K562 (cell line): ENCODE measurements around the gene RSPH6A. TPM values are rescaled to one million over a fixed set of nuclear protein-coding genes. Genes with fewer than 3 reads are reported as not detected.

ENCODE experiments used
- ARID1B ChIP-seq: fragments of 450-650 bp; IDR thresholded peaks from 2 replicates; pipeline ENCODE4 v1.6.1; 2016; ENCODE audit warnings: antibody characterized with exemption, mild to moderate bottlenecking, inconsistent platforms
- CXXC5 ChIP-seq: fragments of 250-450 bp; sonication (Bioruptor Pico); IDR thresholded peaks from 2 replicates; pipeline ENCODE4 v1.8.0; 2022; ENCODE audit warnings: inconsistent platforms, mild to moderate bottlenecking, moderate library complexity
- EHMT2 ChIP-seq: fragments of 450-650 bp; IDR thresholded peaks from 2 replicates; pipeline ENCODE4 v1.6.1; 2018; ENCODE audit warnings: antibody characterized with exemption
- FOXJ3 ChIP-seq: sonication (generic); formaldehyde crosslinking; IDR thresholded peaks from 2 replicates; pipeline ENCODE4 v1.4.0; 2020; ENCODE audit warnings: mild to moderate bottlenecking, missing genetic modification reagents
- FUS ChIP-seq: fragments of 200-400 bp; formaldehyde crosslinking; optimal IDR thresholded peaks from 2 replicates; pipeline ENCODE3; 2017; ENCODE audit warnings: low read depth, low read length
- HDGF ChIP-seq: fragments of 450-650 bp; IDR thresholded peaks from 2 replicates; pipeline ENCODE4 v1.6.1; 2016
- IFI16 ChIP-seq: fragments of 250-450 bp; sonication (Bioruptor Pico); IDR thresholded peaks from 2 replicates; pipeline ENCODE4 v2.1.2; 2022; ENCODE audit warnings: mild to moderate bottlenecking, inconsistent platforms
- KDM4B ChIP-seq, 2 experiments: fragments of 450-650 bp in 1 of 2; sonication (generic) in 1 of 2; IDR thresholded peaks; 2 replicates each; pipeline ENCODE4 v1.6.1; 2016 to 2017; ENCODE audit warnings: borderline replicate concordance in 2 of 2, antibody characterized with exemption in 1 of 2, low read depth in 1 of 2, mild to moderate bottlenecking in 1 of 2
- MTA1 ChIP-seq: fragments of 450-650 bp; IDR thresholded peaks from 2 replicates; pipeline ENCODE4 v1.6.1; 2017; ENCODE audit warnings: borderline replicate concordance
- MTA3 ChIP-seq: fragments of 450-650 bp; formaldehyde crosslinking; IDR thresholded peaks from 2 replicates; pipeline ENCODE4 v1.6.1; 2017; ENCODE audit warnings: mild to moderate bottlenecking, borderline replicate concordance
- NCOA1 ChIP-seq: fragments of 450-650 bp; IDR thresholded peaks from 2 replicates; pipeline ENCODE4 v1.6.1; 2016; ENCODE audit warnings: low read depth
- PHF21A ChIP-seq: fragments of 450-650 bp; IDR thresholded peaks from 2 replicates; pipeline ENCODE4 v1.6.1; 2017; ENCODE audit warnings: low read depth, borderline replicate concordance
- PRMT5 ChIP-seq: sonication (generic); formaldehyde crosslinking; IDR thresholded peaks from 2 replicates; pipeline ENCODE4 v1.5.0; 2020; ENCODE audit warnings: missing genetic modification reagents
- PRPF4 ChIP-seq: fragments of 200-400 bp; formaldehyde crosslinking; IDR thresholded peaks from one replicate; pipeline ENCODE4 v1.6.1; 2017; ENCODE audit warnings: low read length, low read depth, mild to moderate bottlenecking; ENCODE audit not compliant: insufficient read depth, poor library complexity, severe bottlenecking
- PURB ChIP-seq: sonication (generic); formaldehyde crosslinking; IDR thresholded peaks from 2 replicates; pipeline ENCODE4 v1.9.0; 2021; ENCODE audit warnings: low read depth, mild to moderate bottlenecking, missing genetic modification reagents
- SIRT6 ChIP-seq: IDR thresholded peaks from one replicate; pipeline ENCODE4 v1.6.1; 2012; ENCODE audit warnings: low read depth, mild to moderate bottlenecking, control low read depth, inconsistent platforms, low read length, moderate library complexity
- ZNF12 ChIP-seq: sonication (generic); formaldehyde crosslinking; IDR thresholded peaks from 2 replicates; pipeline ENCODE4 v1.4.0; 2020; ENCODE audit warnings: mild to moderate bottlenecking, missing genetic modification reagents
- polyA plus RNA-seq, 8 experiments: library from polyadenylated mRNA; depleted of rRNA in 4 of 8; stranded (reverse) in 5 of 8; unstranded in 3 of 8; fragments of >200 nt; fragmentation: Nextera tagmentation in 2 of 8; fragmentation: Illumina TruSeq in 1 of 8; extraction: Ambion mirVana in 2 of 8; extraction: Trizol in 1 of 8; gene quantifications; 2 replicates each; pipeline versions ENCODE4 v1.2.1 to v1.2.3, GENCODE V29; 2011 to 2014; ENCODE audit warnings: inconsistent platforms in 1 of 8, missing spikeins in 1 of 8
- total RNA-seq, 7 experiments: library from RNA; depleted of rRNA in 6 of 7; stranded (reverse); fragments of >200 nt in 6 of 7; fragmentation: Illumina TruSeq in 2 of 7; extraction: Trizol in 2 of 7; gene quantifications; 2 replicates each; pipeline versions ENCODE4 v1.2.1 to v1.2.3, GENCODE V29; 2011 to 2021; ENCODE audit warnings: low replicate concordance in 1 of 7
- TF ChIP-seq, protein P1 (sequence below): fragments of 450-650 bp; formaldehyde crosslinking; conservative IDR thresholded peaks from 2 replicates; pipeline ENCODE4 v1.4.0; 2022; ENCODE audit warnings: mild to moderate bottlenecking, missing genetic modification characterization
- TF ChIP-seq, protein P2 (sequence below), 2 experiments: fragments of 450-650 bp in 1 of 2; sonication (generic) in 1 of 2; formaldehyde crosslinking in 1 of 2; IDR thresholded peaks in 1 of 2; conservative IDR thresholded peaks in 1 of 2; 2 replicates each; pipeline versions ENCODE4 v1.6.1 to v1.8.1; 2016 to 2023; ENCODE audit warnings: mild to moderate bottlenecking in 2 of 2, moderate library complexity in 2 of 2, inconsistent platforms in 1 of 2, missing genetic modification reagents in 1 of 2
- TF ChIP-seq, protein P3 (sequence below): fragments of 250-450 bp; sonication (Bioruptor Pico); IDR thresholded peaks from 2 replicates; pipeline ENCODE4 v1.8.0; 2022; ENCODE audit warnings: inconsistent platforms, mild to moderate bottlenecking, moderate library complexity, borderline replicate concordance
- TF ChIP-seq, protein P4 (sequence below), 3 experiments: IDR thresholded peaks in 2 of 3; conservative IDR thresholded peaks in 1 of 3; 2 replicates each; pipeline ENCODE4 v1.5.1; 2011 to 2012; ENCODE audit warnings: low read length in 3 of 3, mild to moderate bottlenecking in 3 of 3, control low read depth in 2 of 3, improper control_type of control experiment in 1 of 3, inconsistent platforms in 1 of 3, low read depth in 1 of 3, mixed read lengths in 1 of 3, moderate library complexity in 1 of 3; ENCODE audit not compliant: insufficient read depth in 2 of 3

The RSPH6A gene
- total and polyA plus RNA-seq, 9 of the 15 experiments (the other 6 are each of a cell fraction or from before 2014, with no cell fraction given) = 0.03 to 0.15 (median 0.07) TPM; not detected in 5

DNA sequence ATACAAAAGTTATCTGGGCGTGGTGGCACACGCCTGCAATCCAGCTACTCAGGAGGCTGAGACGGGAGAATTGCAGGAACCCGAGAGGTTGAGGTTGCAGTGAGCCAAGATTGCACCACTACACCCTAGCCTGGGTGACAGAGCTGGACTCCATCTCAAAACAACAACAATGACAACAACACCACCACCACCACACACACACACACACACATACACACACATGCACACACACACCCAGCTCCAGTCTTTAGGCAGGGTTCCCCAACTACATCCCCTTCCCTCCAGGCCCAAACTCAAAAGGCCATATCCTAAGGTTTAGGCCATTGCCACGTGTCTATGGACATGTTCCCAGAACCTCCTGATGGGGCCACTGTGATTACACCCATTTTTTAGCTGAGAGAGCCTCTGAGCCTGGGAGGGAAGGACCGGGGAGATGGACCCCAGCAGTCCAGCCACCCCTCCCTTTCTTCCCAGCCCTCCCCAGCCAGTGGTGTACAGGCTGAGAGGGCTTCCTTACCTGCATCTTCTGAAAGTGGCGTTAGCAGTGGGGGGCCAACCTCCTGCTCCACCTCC lies 13.4 kb downstream of the RSPH6A start (continued):
- TF ChIP-seq PRPF4 (no peak), PHF21A (no peak), KDM4B (IDR thresholded peaks at IDR 0.05; ENCODE audit: borderline replicate concordance in 2 of 2, low read depth in 1 of 2) (no peak), FOXJ3 (CRISPR knock-in tag) (no peak), PURB (CRISPR knock-in tag) (no peak), ARID1B (0 out of 2 replicates have a peak, but pooled peaks have one; percentile 11), NCOA1 (no peak), IFI16 (no peak), ZNF12 (CRISPR knock-in tag) (no peak), HDGF (peak; percentile 63; the same call in 1 of the 2 replicates), FUS (no peak), PRMT5 (no peak), SIRT6 (no peak), MTA3 (no peak), EHMT2 (peak; percentile 54; the same call in 1 of the 2 replicates), MTA1 (no peak), CXXC5 (CRISPR knock-in tag) (no peak)
- TF ChIP-seq, protein P1, sequence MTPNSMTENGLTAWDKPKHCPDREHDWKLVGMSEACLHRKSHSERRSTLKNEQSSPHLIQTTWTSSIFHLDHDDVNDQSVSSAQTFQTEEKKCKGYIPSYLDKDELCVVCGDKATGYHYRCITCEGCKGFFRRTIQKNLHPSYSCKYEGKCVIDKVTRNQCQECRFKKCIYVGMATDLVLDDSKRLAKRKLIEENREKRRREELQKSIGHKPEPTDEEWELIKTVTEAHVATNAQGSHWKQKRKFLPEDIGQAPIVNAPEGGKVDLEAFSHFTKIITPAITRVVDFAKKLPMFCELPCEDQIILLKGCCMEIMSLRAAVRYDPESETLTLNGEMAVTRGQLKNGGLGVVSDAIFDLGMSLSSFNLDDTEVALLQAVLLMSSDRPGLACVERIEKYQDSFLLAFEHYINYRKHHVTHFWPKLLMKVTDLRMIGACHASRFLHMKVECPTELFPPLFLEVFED (CRISPR knock-in tag) = 0 out of 2 replicates have a peak, but pooled peaks have one; percentile 28
- TF ChIP-seq, protein P2, sequence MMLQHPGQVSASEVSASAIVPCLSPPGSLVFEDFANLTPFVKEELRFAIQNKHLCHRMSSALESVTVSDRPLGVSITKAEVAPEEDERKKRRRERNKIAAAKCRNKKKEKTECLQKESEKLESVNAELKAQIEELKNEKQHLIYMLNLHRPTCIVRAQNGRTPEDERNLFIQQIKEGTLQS (IDR thresholded peaks at IDR 0.05) = no peak
- TF ChIP-seq, protein P2 (CRISPR knock-in tag; conservative IDR thresholded peaks at IDR 0.05) = no peak
- TF ChIP-seq, protein P3, sequence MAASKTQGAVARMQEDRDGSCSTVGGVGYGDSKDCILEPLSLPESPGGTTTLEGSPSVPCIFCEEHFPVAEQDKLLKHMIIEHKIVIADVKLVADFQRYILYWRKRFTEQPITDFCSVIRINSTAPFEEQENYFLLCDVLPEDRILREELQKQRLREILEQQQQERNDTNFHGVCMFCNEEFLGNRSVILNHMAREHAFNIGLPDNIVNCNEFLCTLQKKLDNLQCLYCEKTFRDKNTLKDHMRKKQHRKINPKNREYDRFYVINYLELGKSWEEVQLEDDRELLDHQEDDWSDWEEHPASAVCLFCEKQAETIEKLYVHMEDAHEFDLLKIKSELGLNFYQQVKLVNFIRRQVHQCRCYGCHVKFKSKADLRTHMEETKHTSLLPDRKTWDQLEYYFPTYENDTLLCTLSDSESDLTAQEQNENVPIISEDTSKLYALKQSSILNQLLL (CRISPR knock-in tag) = no peak
- TF ChIP-seq, protein P4, sequence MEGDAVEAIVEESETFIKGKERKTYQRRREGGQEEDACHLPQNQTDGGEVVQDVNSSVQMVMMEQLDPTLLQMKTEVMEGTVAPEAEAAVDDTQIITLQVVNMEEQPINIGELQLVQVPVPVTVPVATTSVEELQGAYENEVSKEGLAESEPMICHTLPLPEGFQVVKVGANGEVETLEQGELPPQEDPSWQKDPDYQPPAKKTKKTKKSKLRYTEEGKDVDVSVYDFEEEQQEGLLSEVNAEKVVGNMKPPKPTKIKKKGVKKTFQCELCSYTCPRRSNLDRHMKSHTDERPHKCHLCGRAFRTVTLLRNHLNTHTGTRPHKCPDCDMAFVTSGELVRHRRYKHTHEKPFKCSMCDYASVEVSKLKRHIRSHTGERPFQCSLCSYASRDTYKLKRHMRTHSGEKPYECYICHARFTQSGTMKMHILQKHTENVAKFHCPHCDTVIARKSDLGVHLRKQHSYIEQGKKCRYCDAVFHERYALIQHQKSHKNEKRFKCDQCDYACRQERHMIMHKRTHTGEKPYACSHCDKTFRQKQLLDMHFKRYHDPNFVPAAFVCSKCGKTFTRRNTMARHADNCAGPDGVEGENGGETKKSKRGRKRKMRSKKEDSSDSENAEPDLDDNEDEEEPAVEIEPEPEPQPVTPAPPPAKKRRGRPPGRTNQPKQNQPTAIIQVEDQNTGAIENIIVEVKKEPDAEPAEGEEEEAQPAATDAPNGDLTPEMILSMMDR (IDR thresholded peaks at IDR 0.05 in 2 of 3, conservative IDR thresholded peaks at IDR 0.05 in 1 of 3; ENCODE audit: insufficient read depth in 2 of 3, low read depth in 1 of 3, low read length in 3 of 3) = peak in 1 of 3 experiments; percentile 11; a peak in 1 of 6 replicates
